Loucy (cell line): ENCODE results near the gene SOWAHC.

Source experiments
- EZH2phosphoT487 ChIP-seq: fragments of 200-600 bp; IDR thresholded peaks from 2 replicates; pipeline ENCODE4 v1.6.1; 2018; ENCODE audit warnings: antibody characterized with exemption, mild to moderate bottlenecking, moderate library complexity, borderline replicate concordance
- TF ChIP-seq, protein P1 (sequence below): fragments of 200-600 bp; sonication (generic); conservative IDR thresholded peaks from 2 replicates; pipeline ENCODE4 v1.5.1; 2014; ENCODE audit warnings: mild to moderate bottlenecking, antibody characterized with exemption, low read length

DNA sequence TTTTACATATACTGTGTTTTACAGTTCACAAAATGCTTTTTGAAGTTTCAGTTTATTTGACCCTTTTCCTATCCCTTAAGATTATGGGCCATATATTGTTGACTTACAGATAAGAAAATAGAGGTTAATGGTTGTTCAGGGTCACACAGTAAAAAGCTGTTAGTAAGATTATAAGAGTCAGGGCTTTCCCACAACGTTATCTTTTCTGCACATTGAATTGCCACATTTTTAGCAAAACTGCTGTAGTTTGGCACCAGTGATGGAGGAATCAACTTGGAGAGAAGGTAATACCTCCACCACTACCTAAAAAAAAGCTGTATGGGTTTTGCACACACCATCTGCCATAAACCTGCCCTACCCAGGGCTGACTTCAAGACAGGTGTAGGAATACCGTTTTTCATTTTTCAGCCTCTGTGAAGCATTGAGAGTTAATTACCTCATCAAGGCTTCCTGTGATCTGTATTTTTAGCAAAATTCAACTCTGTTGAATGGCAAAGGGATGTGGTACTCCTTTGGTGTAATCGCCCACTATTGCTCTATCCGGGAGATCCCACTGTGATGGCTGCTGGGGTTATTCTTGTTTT lies 5.0 kb downstream of the SOWAHC start:
- TF ChIP-seq, protein P1, sequence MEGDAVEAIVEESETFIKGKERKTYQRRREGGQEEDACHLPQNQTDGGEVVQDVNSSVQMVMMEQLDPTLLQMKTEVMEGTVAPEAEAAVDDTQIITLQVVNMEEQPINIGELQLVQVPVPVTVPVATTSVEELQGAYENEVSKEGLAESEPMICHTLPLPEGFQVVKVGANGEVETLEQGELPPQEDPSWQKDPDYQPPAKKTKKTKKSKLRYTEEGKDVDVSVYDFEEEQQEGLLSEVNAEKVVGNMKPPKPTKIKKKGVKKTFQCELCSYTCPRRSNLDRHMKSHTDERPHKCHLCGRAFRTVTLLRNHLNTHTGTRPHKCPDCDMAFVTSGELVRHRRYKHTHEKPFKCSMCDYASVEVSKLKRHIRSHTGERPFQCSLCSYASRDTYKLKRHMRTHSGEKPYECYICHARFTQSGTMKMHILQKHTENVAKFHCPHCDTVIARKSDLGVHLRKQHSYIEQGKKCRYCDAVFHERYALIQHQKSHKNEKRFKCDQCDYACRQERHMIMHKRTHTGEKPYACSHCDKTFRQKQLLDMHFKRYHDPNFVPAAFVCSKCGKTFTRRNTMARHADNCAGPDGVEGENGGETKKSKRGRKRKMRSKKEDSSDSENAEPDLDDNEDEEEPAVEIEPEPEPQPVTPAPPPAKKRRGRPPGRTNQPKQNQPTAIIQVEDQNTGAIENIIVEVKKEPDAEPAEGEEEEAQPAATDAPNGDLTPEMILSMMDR, result no peak
- no peak for TF ChIP-seq EZH2phosphoT487
